PC-3 (cell line): Measurements from ENCODE around the gene CTNNA2.

ENCODE experiments used
- CTCF ChIP-seq: fragments of 300-600 bp; sonication (generic); conservative IDR thresholded peaks from 2 replicates; pipeline ENCODE4 v1.5.1; 2017; ENCODE audit warnings: antibody characterized with exemption, low read depth, mild to moderate bottlenecking, low read length
- EZH2 ChIP-seq: fragments of 300-600 bp; sonication (generic); IDR thresholded peaks from one replicate; pipeline ENCODE4 v1.6.1; 2017; ENCODE audit warnings: antibody characterized with exemption, mild to moderate bottlenecking, low read length; ENCODE audit not compliant: unreplicated experiment
- EZH2phosphoT487 ChIP-seq: fragments of 300-600 bp; sonication (generic); IDR thresholded peaks from 2 replicates; pipeline ENCODE4 v1.6.1; 2018; ENCODE audit warnings: mild to moderate bottlenecking, antibody characterized with exemption, low read length, borderline replicate concordance

DNA sequence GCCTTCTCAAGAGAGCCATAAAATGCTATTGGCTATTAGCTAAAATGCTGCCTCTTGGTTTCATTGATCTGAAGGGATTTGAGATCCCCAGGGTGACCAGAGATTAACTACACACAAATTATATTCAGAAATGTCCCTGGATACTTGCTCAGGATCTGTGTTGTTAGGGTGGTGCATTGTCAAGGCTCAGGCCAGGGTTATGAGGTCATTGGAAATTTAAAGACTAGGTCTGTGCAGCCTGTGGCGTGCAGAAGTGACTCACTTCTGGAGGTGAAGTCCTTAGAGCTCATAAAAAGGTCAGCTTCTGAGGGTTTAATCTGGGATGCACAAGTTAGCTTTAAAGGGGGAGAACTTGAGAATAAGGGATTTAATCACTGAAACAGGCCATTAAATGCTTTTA lies 768.2 kb downstream of the CTNNA2 start:
- TF ChIP-seq EZH2 (no peak), CTCF (no peak), EZH2phosphoT487 (no peak)
